ENCODE results near the gene ANTXR1. TPM values are rescaled to one million over a fixed set of nuclear protein-coding genes. Genes with fewer than 3 reads are reported as not detected.

The ANTXR1 gene
- total and polyA plus RNA-seq, 10 donors: 2.8 to 66.7 (median 36.9) TPM

DNA sequence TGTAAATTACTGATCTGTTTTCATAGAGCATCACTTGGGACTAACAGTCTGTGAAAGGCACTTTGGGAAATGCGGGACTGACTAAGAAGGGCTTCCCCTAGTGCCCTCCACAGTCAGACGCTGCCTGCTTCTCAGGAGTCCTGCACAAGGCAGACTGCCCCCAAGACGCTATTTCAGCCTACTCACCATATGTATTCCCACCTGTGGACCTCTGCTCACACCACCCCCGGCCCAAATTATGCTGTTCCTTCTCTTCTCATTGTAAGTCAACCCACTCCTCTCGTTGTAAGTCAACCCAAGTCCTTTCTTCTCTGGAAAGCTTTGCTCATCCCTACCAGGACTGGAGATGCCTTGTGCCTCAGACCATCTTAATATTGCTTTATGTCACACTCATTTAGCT, 198.7 kb downstream of the ANTXR1 start:
- no peak overlapping the region for H3K4me3 ChIP-seq
- H3K27me3 ChIP-seq (replicated peaks in 1 of 7): no peaks in the 10 kb centered on the region
- H3K36me3 ChIP-seq: no peaks in the 10 kb centered on the region
- no peak for DNase-seq
- WGBS, 5 donors: 81 to 93% (median 91%) methylated on average over 5 of the region's 5 CpGs
- H3K27ac ChIP-seq: no peak overlapping the region
- H3K4me1 ChIP-seq: peaks cover 0 to 15% (median 0%) of the 10 kb centered on the region in 6 donors
- intact Hi-C loops (cut with DNase I; ENCODE audit: low total_unique reads): no loop called here
- no peak for TF ChIP-seq POLR2A (IDR thresholded peaks at IDR 0.05)
- no peak for TF ChIP-seq POLR2AphosphoS5 (IDR thresholded peaks at IDR 0.05)
- TF ChIP-seq, protein P1, sequence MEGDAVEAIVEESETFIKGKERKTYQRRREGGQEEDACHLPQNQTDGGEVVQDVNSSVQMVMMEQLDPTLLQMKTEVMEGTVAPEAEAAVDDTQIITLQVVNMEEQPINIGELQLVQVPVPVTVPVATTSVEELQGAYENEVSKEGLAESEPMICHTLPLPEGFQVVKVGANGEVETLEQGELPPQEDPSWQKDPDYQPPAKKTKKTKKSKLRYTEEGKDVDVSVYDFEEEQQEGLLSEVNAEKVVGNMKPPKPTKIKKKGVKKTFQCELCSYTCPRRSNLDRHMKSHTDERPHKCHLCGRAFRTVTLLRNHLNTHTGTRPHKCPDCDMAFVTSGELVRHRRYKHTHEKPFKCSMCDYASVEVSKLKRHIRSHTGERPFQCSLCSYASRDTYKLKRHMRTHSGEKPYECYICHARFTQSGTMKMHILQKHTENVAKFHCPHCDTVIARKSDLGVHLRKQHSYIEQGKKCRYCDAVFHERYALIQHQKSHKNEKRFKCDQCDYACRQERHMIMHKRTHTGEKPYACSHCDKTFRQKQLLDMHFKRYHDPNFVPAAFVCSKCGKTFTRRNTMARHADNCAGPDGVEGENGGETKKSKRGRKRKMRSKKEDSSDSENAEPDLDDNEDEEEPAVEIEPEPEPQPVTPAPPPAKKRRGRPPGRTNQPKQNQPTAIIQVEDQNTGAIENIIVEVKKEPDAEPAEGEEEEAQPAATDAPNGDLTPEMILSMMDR (IDR thresholded peaks at IDR 0.05 in 8 of 11, conservative IDR thresholded peaks at IDR 0.05 in 3 of 11): no peak
- H3K9me3 ChIP-seq: peaks cover 0 to 6% (median 0%) of the 10 kb centered on the region in 8 donors

DNA sequence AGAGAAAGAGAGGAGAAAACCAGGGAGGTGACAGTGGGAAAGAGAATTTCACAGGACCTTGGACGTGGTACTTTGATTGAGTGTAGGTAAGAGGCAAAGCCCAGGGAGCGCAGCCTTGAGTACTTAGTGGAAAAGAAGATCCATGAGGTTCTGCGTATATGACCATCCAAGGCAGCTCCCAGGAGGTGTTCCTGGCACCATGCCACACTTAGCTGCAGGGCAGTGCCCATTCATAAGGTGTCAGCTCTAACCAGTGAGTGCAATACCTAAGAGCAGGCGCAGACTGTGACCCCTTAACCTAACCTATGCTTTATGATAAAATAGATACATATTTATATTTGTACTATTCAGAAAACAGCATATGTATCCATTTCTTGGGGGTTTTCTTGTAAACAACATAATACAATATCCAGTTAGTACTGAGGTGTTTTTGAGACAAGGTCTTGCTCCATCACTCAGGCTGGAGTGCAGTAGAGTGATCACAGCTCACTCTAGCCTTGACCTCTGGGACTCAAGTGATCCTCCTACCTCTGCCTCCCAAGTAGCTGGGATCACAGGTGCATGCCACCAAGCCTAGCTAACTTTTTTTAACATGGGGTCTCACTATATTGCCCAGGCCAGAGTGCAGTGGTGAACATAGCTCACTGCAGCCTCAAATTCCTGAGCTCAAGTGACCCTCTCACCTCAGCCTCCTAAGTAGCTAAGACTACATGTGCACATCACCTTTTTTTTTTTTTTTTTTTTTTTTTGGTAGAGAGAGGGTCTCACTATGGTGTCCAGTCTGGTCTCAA, 199.5 kb downstream of the ANTXR1 start:
- Histone ChIP-seq H3K9me3 (peaks cover 0 to 6% (median 0%) of the 10 kb centered on the region in 8 donors), H3K27me3 (replicated peaks in 1 of 7) (no peaks in the 10 kb centered on the region), H3K27ac (no peak overlapping the region), H3K36me3 (no peaks in the 10 kb centered on the region), H3K4me3 (no peak overlapping the region), H3K4me1 (peaks cover 0 to 19% (median 0%) of the 10 kb centered on the region in 6 donors)
- TF ChIP-seq POLR2AphosphoS5 (IDR thresholded peaks at IDR 0.05): no peak
- no peak for TF ChIP-seq POLR2A (IDR thresholded peaks at IDR 0.05)
- TF ChIP-seq, protein P1 (IDR thresholded peaks at IDR 0.05 in 8 of 11, conservative IDR thresholded peaks at IDR 0.05 in 3 of 11): no peak
- intact Hi-C loops (cut with DNase I; ENCODE audit: low total_unique reads): no loop called here
- WGBS, 5 donors: 86 to 92% (median 87%) methylated on average over 4 of the region's 4 CpGs
- DNase-seq: no peak

DNA sequence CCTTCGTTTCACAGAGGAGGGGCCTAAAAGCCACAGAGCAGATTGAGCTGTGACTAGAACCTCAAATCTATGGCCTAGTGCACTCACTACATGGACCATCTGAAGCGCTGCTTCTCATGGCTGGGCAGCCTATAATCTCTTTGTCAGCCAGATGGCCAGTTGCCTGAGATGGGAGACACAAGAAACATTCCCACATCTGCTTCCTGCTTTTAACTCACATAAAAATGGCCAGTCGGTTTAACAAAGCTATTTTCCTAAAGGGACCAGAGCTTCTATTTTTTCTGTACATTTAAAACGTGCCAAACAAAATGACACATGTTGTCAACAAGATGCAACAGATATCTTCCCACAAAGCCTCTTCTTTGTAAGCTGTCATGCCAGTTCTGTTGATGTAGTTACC, 200.2 kb downstream of the ANTXR1 start:
- no peaks in the 10 kb centered on the region for H3K36me3 ChIP-seq
- H3K4me3 ChIP-seq: no peak overlapping the region
- H3K27me3 ChIP-seq (replicated peaks in 1 of 7): no peaks in the 10 kb centered on the region
- TF ChIP-seq POLR2AphosphoS5 (IDR thresholded peaks at IDR 0.05) (no peak), POLR2A (IDR thresholded peaks at IDR 0.05) (no peak)
- TF ChIP-seq, protein P1 (IDR thresholded peaks at IDR 0.05 in 8 of 11, conservative IDR thresholded peaks at IDR 0.05 in 3 of 11): no peak
- WGBS, 5 donors: 60 to 75% (median 69%) methylated on average over 4 of the region's 4 CpGs
- H3K9me3 ChIP-seq: no peaks in the 10 kb centered on the region
- H3K27ac ChIP-seq: peak overlapping the region in 2 of 8 donors; percentile 39 to 40
- no peak for DNase-seq
- intact Hi-C loops (cut with DNase I; ENCODE audit: low total_unique reads): no loop called here
- H3K4me1 ChIP-seq: peaks cover 0 to 25% (median 0%) of the 10 kb centered on the region in 6 donors

DNA sequence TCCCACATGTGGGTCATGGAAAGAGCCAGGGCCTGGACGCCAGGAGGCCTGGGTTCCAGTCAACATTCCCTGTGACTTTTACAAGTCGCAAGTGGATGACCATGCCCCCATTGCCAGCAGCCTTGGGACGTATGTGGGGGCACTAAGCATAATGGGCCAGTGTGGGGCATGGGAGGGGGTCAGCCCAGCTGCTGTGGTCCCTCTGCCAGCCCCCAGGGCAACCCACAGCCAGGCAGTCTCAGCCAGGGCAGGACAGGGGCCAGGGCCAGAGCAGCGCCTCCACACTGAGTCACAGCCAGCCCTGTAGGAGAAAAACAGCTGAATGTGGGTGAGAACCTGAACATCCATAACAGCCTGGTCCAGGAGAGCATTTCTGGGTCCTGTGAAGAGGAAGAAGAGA, 200.8 kb downstream of the ANTXR1 start:
- 75 to 94% (median 93%) methylated on average over 4 of the region's 4 CpGs for WGBS, 5 donors
- TF ChIP-seq POLR2AphosphoS5 (IDR thresholded peaks at IDR 0.05) (no peak), POLR2A (IDR thresholded peaks at IDR 0.05) (no peak)
- TF ChIP-seq, protein P1 (IDR thresholded peaks at IDR 0.05 in 8 of 11, conservative IDR thresholded peaks at IDR 0.05 in 3 of 11): no peak
- no peaks in the 10 kb centered on the region for H3K9me3 ChIP-seq
- intact Hi-C loops (cut with DNase I; ENCODE audit: low total_unique reads): no loop called here
- H3K27ac ChIP-seq: peak overlapping the region in 5 of 8 donors; percentile 37 to 54 (median 39)
- H3K27me3 ChIP-seq (replicated peaks in 1 of 7): no peaks in the 10 kb centered on the region
- H3K4me1 ChIP-seq: peaks cover 0 to 31% (median 3%) of the 10 kb centered on the region in 6 donors
- H3K4me3 ChIP-seq: no peak overlapping the region
- DNase-seq: no peak
- H3K36me3 ChIP-seq: no peaks in the 10 kb centered on the region

Measured in spleen (tissue), 11 donors.